Tibial nerve (tissue), 4 donors: Measurements from ENCODE around the gene PLCB3. TPM values are rescaled to one million over a fixed set of nuclear protein-coding genes. Genes with fewer than 3 reads are reported as not detected.

Experiments used
- DNase-seq, 2 donors: peaks; one replicate each; pipeline ENCODE4 v3.0.0-alpha.2; 2019; ENCODE audit warnings: low spot score in 2 of 2
- H3K27ac ChIP-seq, 4 donors: fragments of 200-600 bp; sonication (generic) in 3 of 4; one replicate each; pipeline ENCODE4 v1.5.1; 2017 to 2019; ENCODE audit warnings: mild to moderate bottlenecking in 1 of 4
- H3K27me3 ChIP-seq, 2 donors: fragments of 200-600 bp; sonication (generic) in 1 of 2; one replicate each; pipeline versions ENCODE4 v1.5.1 to v1.6.0; 2017 to 2019
- H3K36me3 ChIP-seq, 3 donors: fragments of 200-600 bp; sonication (generic); one replicate each; pipeline ENCODE4 v1.5.1; 2018 to 2019
- H3K4me1 ChIP-seq, 4 donors: fragments of 200-600 bp; sonication (generic) in 3 of 4; one replicate each; pipeline ENCODE4 v1.5.1; 2017 to 2019
- H3K4me3 ChIP-seq, 4 donors: fragments of 200-600 bp; sonication (generic) in 3 of 4; one replicate each; pipeline ENCODE4 v1.5.1; 2017 to 2019; ENCODE audit warnings: mild to moderate bottlenecking in 1 of 4, moderate library complexity in 1 of 4
- H3K9me3 ChIP-seq, 4 donors: fragments of 200-600 bp; sonication (generic) in 3 of 4; one replicate each; pipeline ENCODE4 v1.5.1; 2017 to 2019
- EP300 ChIP-seq, 2 donors: sonication (generic); formaldehyde crosslinking; IDR thresholded peaks; one replicate each; pipeline ENCODE4 v1.6.1; 2017; ENCODE audit warnings: antibody characterized with exemption in 2 of 2, mild to moderate bottlenecking in 1 of 2
- POLR2A ChIP-seq, 2 donors: fragments of 450-650 bp; IDR thresholded peaks; one replicate each; pipeline ENCODE4 v1.6.1; 2017; ENCODE audit warnings: antibody characterized with exemption in 2 of 2, mild to moderate bottlenecking in 2 of 2, moderate library complexity in 2 of 2
- WGBS, 2 donors: methylation state at CpG; one replicate each; pipeline ENCODE4 v1.1.5; 2018; 5-methylcytosine and 5-hydroxymethylcytosine counted together
- total RNA-seq, 4 donors: library from RNA; depleted of rRNA; stranded (reverse); fragments of >200 nt; gene quantifications; one replicate each; pipeline ENCODE4 v1.1.0, GENCODE V29; 2016
- TF ChIP-seq, protein P1 (sequence below), 5 experiments: fragments of 200-600 bp in 3 of 5; fragments of 450-650 bp in 2 of 5; sonication (generic) in 3 of 5; IDR thresholded peaks; one replicate each; pipeline ENCODE4 v1.5.1; 2016 to 2019; ENCODE audit warnings: antibody characterized with exemption in 5 of 5, mild to moderate bottlenecking in 3 of 5, moderate library complexity in 2 of 5

The PLCB3 gene
- total RNA-seq, 4 donors from 2014 or later, result 18.0 to 44.4 (median 27.1) TPM

DNA sequence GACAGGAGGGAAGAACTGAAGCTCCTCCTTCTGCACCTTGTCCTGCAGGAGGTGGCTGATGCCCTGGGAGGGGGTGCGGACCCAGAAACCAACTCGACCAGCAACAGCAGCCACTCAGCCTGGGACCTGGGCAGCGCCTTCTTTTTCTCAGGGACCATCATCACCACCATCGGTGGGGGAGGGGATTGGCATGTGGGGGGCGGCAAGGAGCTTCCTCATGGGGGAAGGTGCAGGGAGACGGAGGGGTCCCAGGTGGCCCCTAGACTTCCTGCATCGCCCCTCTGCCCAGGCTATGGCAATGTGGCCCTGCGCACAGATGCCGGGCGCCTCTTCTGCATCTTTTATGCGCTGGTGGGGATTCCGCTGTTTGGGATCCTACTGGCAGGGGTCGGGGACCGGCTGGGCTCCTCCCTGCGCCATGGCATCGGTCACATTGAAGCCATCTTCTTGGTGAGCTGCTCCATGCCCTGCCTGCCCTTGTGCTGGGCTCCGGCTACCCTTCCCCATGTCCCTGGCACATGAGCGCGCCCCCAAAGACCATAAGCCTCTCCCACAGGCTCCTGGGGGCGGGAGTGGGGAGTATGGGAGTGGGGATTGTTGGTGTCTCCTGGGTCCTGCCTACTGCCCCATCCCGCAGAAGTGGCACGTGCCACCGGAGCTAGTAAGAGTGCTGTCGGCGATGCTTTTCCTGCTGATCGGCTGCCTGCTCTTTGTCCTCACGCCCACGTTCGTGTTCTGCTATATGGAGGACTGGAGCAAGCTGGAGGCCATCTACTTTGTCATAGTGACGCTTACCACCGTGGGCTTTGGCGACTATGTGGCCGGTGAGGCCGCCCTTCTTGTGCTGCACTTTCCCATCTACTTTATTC, 45.7 kb downstream of the PLCB3 start:
- no peak for DNase-seq
- peaks cover 2 to 100% of the 10 kb centered on the region in 2 donors for H3K27me3 ChIP-seq
- no peaks in the 10 kb centered on the region for H3K36me3 ChIP-seq
- H3K9me3 ChIP-seq, result no peaks in the 10 kb centered on the region
- TF ChIP-seq EP300 (IDR thresholded peaks at IDR 0.05) (no peak), POLR2A (IDR thresholded peaks at IDR 0.05) (no peak)
- TF ChIP-seq, protein P1, sequence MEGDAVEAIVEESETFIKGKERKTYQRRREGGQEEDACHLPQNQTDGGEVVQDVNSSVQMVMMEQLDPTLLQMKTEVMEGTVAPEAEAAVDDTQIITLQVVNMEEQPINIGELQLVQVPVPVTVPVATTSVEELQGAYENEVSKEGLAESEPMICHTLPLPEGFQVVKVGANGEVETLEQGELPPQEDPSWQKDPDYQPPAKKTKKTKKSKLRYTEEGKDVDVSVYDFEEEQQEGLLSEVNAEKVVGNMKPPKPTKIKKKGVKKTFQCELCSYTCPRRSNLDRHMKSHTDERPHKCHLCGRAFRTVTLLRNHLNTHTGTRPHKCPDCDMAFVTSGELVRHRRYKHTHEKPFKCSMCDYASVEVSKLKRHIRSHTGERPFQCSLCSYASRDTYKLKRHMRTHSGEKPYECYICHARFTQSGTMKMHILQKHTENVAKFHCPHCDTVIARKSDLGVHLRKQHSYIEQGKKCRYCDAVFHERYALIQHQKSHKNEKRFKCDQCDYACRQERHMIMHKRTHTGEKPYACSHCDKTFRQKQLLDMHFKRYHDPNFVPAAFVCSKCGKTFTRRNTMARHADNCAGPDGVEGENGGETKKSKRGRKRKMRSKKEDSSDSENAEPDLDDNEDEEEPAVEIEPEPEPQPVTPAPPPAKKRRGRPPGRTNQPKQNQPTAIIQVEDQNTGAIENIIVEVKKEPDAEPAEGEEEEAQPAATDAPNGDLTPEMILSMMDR (IDR thresholded peaks at IDR 0.05), result no peak
- H3K4me3 ChIP-seq, result no peak overlapping the region
- 10 to 15% methylated on average over 26 to 31 of the region's 34 CpGs for WGBS, 2 donors
- peaks cover 0 to 42% (median 25%) of the 10 kb centered on the region in 4 donors for H3K4me1 ChIP-seq
- no peak overlapping the region for H3K27ac ChIP-seq

GRCh38 chr11:64297699-64298358, 46.5 kb downstream of the PLCB3 start:
- 45 to 48% methylated on average over 17 to 18 of the region's 18 CpGs for WGBS, 2 donors
- no peak for DNase-seq
- Histone ChIP-seq H3K27me3 (peaks cover 2 to 100% of the 10 kb centered on the region in 2 donors), H3K27ac (no peak overlapping the region), H3K36me3 (no peaks in the 10 kb centered on the region), H3K4me1 (peaks cover 0 to 35% (median 21%) of the 10 kb centered on the region in 4 donors), H3K4me3 (no peak overlapping the region), H3K9me3 (no peaks in the 10 kb centered on the region)
- TF ChIP-seq EP300 (IDR thresholded peaks at IDR 0.05), result no peak
- TF ChIP-seq, protein P1 (IDR thresholded peaks at IDR 0.05), result no peak
- TF ChIP-seq POLR2A (IDR thresholded peaks at IDR 0.05), result no peak

DNA sequence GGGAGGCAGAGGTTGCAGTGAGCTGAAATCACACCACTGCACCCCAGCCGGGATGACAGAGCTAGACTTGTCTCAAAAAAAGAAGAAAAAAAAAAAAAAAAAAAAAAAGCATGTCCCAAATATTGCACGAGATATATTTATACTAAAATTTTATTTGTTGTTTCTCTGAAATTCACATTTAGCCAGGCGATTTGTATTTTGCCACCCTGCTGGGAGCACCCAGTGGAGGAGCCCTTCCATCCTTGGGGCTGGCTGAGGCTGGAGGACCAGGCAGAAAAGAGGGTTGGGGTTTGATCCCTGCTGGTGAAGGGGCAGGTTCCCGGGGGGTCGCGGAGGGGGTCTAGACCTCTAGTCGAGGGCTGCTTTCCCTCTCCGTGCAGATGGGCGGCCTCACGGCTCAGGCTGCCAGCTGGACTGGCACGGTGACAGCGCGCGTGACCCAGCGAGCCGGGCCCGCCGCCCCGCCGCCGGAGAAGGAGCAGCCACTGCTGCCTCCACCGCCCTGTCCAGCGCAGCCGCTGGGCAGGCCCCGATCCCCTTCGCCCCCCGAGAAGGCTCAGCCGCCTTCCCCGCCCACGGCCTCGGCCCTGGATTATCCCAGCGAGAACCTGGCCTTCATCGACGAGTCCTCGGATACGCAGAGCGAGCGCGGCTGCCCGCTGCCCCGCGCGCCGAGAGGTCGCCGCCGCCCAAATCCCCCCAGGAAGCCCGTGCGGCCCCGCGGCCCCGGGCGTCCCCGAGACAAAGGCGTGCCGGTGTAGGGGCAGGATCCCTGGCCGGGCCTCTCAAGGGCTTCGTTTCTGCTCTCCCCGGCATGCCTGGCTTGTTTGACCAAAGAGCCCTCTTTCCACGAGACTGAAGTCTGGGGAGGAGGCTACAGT, 47.9 kb downstream of the PLCB3 start:
- no peaks in the 10 kb centered on the region for H3K9me3 ChIP-seq
- peaks cover 0 to 39% (median 23%) of the 10 kb centered on the region in 4 donors for H3K4me1 ChIP-seq
- WGBS, 2 donors, result 5 to 6% methylated on average over 30 to 45 of the region's 60 CpGs
- no peaks in the 10 kb centered on the region for H3K36me3 ChIP-seq
- peaks cover 2 to 97% of the 10 kb centered on the region in 2 donors for H3K27me3 ChIP-seq
- no peak overlapping the region for H3K27ac ChIP-seq
- no peak for TF ChIP-seq POLR2A (IDR thresholded peaks at IDR 0.05)
- TF ChIP-seq, protein P1 (IDR thresholded peaks at IDR 0.05), result peak in 1 of 5 experiments; percentile 12
- TF ChIP-seq EP300 (IDR thresholded peaks at IDR 0.05), result no peak
- peak overlapping the region; percentile 29 to 49 (median 30) for H3K4me3 ChIP-seq
- DNase-seq, result peak; percentile 51 to 53

- Histone ChIP-seq H3K4me3 (peak within 1 kb of the TSS; percentile 29 to 49 (median 30)), H3K36me3 (no peaks in the 10 kb centered on the region), H3K27me3 (peaks cover 2 to 89% of the 10 kb centered on the region in 2 donors), H3K9me3 (no peaks in the 10 kb centered on the region), H3K27ac (no peak within 1 kb of the TSS), H3K4me1 (peaks cover 0 to 40% (median 23%) of the 10 kb centered on the region in 4 donors)
- 1 to 10% methylated on average over 29 to 45 of the region's 54 CpGs for WGBS, 2 donors
- no peak for TF ChIP-seq EP300 (IDR thresholded peaks at IDR 0.05)
- no peak for TF ChIP-seq POLR2A (IDR thresholded peaks at IDR 0.05)
- TF ChIP-seq, protein P1 (IDR thresholded peaks at IDR 0.05), result no peak
- DNase-seq, result no peak
Observed at GRCh38 chr11:64299847-64300648, 48.7 kb downstream of the PLCB3 start, which contains the start of gene CATSPERZ. TSS of gene CATSPERZ (plus strand) at chr11:64300358. CDS start at chr11:64300411, 53 bp downstream.
